IMR-90 (cell line): Measurements from ENCODE around the gene ACSBG1. TPM values are rescaled to one million over a fixed set of nuclear protein-coding genes. Genes with fewer than 3 reads are reported as not detected.

Source experiments
- ATAC-seq: fragments of 200-7000 bp; cut with Tn5 transposase; 2 replicates; pipeline ENCODE4 v1.9.1; 2020; ENCODE audit warnings: low read depth, mild to moderate bottlenecking, moderate library complexity
- BruUV-seq: library from RNA; stranded (reverse); fragments of 400-500 nt; replicated peaks from 2 replicates; lab custom pipeline; 2021; lab: Mats Ljungman, UMichigan
- CTCF ChIA-PET: fragments of 300-600 bp; formaldehyde crosslinking; extraction: SDS; loops from one replicate; lab custom pipeline; 2021; ENCODE audit warnings: antibody characterized with exemption; lab: Yijun Ruan, JAX
- POLR2A ChIA-PET: fragments of 300-600 bp; sonication (Branson Sonifier 250); formaldehyde crosslinking; loops from one replicate; lab custom pipeline; 2022; ENCODE audit warnings: antibody characterized with exemption; ENCODE audit not compliant: unreplicated experiment; lab: Charles Lee
- DNase-seq: peaks from one replicate; pipeline ENCODE4 v3.0.0; 2013
- H2AFZ ChIP-seq: replicated peaks from 2 replicates; pipeline ENCODE3; 2013; ENCODE audit warnings: low read length, mild to moderate bottlenecking; ENCODE audit not compliant: poor library complexity
- H2AK5ac ChIP-seq: 2 replicates; pipeline ENCODE4 v1.6.1; 2013; ENCODE audit warnings: low read depth, low read length, inconsistent platforms
- H2AK9ac ChIP-seq: replicated peaks from 2 replicates; pipeline ENCODE3; 2013; ENCODE audit warnings: mild to moderate bottlenecking, low read depth, low read length, moderate library complexity; ENCODE audit not compliant: poor library complexity
- H2BK120ac ChIP-seq: 2 replicates; pipeline ENCODE4 v1.6.1; 2013; ENCODE audit warnings: low read depth, low read length, inconsistent platforms
- H2BK15ac ChIP-seq: 3 replicates; pipeline ENCODE4 v1.6.1; 2013; ENCODE audit warnings: low read depth, low read length, inconsistent platforms
- H2BK20ac ChIP-seq: 2 replicates; pipeline ENCODE4 v1.6.1; 2013; ENCODE audit warnings: low read depth, mild to moderate bottlenecking, inconsistent platforms, low read length, moderate library complexity
- H2BK5ac ChIP-seq: 2 replicates; pipeline ENCODE4 v1.6.1; 2013; ENCODE audit warnings: mild to moderate bottlenecking, low read depth, low read length, inconsistent platforms; ENCODE audit not compliant: poor library complexity, severe bottlenecking
- H3K14ac ChIP-seq: replicated peaks from 2 replicates; pipeline ENCODE4 v1.6.1; 2013; ENCODE audit warnings: low read depth, low read length, inconsistent platforms
- H3K18ac ChIP-seq: 2 replicates; pipeline ENCODE4 v1.6.1; 2013; ENCODE audit warnings: low read depth, low read length, control low read depth
- H3K23ac ChIP-seq: 2 replicates; pipeline ENCODE4 v1.6.1; 2013; ENCODE audit warnings: low read depth, low read length, inconsistent platforms
- H3K27ac ChIP-seq: 2 replicates; pipeline ENCODE4 v1.5.1; 2013; ENCODE audit warnings: mild to moderate bottlenecking, control low read depth, low read length; ENCODE audit not compliant: insufficient read depth
- H3K27me3 ChIP-seq: 2 replicates; pipeline ENCODE4 v1.6.1; 2013; ENCODE audit warnings: low read length; ENCODE audit not compliant: control insufficient read depth, insufficient read depth
- H3K36me3 ChIP-seq: 2 replicates; pipeline ENCODE4 v1.6.1; 2013; ENCODE audit warnings: low read length, mixed read lengths; ENCODE audit not compliant: control insufficient read depth, insufficient read depth
- H3K4ac ChIP-seq: 2 replicates; pipeline ENCODE4 v1.6.1; 2013; ENCODE audit warnings: low read depth, low read length, inconsistent platforms
- H3K4me1 ChIP-seq: 2 replicates; pipeline ENCODE4 v1.6.1; 2013; ENCODE audit warnings: low read length, mixed read lengths; ENCODE audit not compliant: control insufficient read depth, insufficient read depth
- H3K4me2 ChIP-seq: 2 replicates; pipeline ENCODE4 v1.6.1; 2013; ENCODE audit warnings: low read depth, mild to moderate bottlenecking, control low read depth, low read length, moderate library complexity
- H3K4me3 ChIP-seq: 2 replicates; pipeline ENCODE4 v1.5.1; 2013; ENCODE audit warnings: low read depth, mild to moderate bottlenecking, control low read depth, low read length, moderate library complexity; ENCODE audit not compliant: insufficient read depth
- H3K56ac ChIP-seq: 2 replicates; pipeline ENCODE4 v1.6.1; 2013; ENCODE audit warnings: low read length, inconsistent platforms; ENCODE audit not compliant: insufficient read depth; ENCODE audit errors: extremely low read depth
- H3K79me1 ChIP-seq, 2 experiments: 2 replicates each; pipeline ENCODE4 v1.6.1; 2013; ENCODE audit warnings: low read length in 2 of 2, inconsistent platforms in 1 of 2, low read depth in 1 of 2
- H3K9ac ChIP-seq: 2 replicates; pipeline ENCODE4 v1.6.1; 2013; ENCODE audit warnings: low read depth, low read length, control low read depth
- H3K9me1 ChIP-seq: 2 replicates; pipeline ENCODE4 v1.6.1; 2013; ENCODE audit warnings: low read length, inconsistent platforms; ENCODE audit not compliant: insufficient read depth
- H3K9me3 ChIP-seq: 2 replicates; pipeline ENCODE4 v1.6.1; 2013; ENCODE audit warnings: low read length; ENCODE audit not compliant: control insufficient read depth, insufficient read depth
- H4K20me1 ChIP-seq: 2 replicates; pipeline ENCODE4 v1.6.1; 2013; ENCODE audit warnings: low read length, inconsistent platforms; ENCODE audit not compliant: insufficient read depth
- H4K5ac ChIP-seq: 2 replicates; pipeline ENCODE4 v1.6.1; 2013; ENCODE audit warnings: mild to moderate bottlenecking, low read depth, low read length, control low read depth
- H4K8ac ChIP-seq, 2 experiments: 2 replicates each; pipeline ENCODE4 v1.6.1; 2013; ENCODE audit warnings: low read depth in 2 of 2, low read length in 2 of 2, control low read depth in 1 of 2, inconsistent platforms in 1 of 2
- H4K91ac ChIP-seq: 2 replicates; pipeline ENCODE4 v1.6.1; 2013; ENCODE audit warnings: low read depth, low read length, inconsistent platforms; ENCODE audit not compliant: insufficient read depth
- BHLHE40 ChIP-seq: fragments of 150-350 bp; IDR thresholded peaks from 2 replicates; pipeline ENCODE4 v1.6.1; 2016; ENCODE audit warnings: mild to moderate bottlenecking, low read depth, low read length
- MAFK ChIP-seq: IDR thresholded peaks from 2 replicates; pipeline ENCODE4 v1.6.1; 2012; ENCODE audit warnings: low read depth, low read length, improper control_type of control experiment
- WGBS, 2 experiments: methylation state at CpG; one replicate each; pipeline versions ENCODE4 v1.1.5 to v1.1.7; 2013; ENCODE audit warnings: missing lambda C conversion rate in 2 of 2; ENCODE audit not compliant: insufficient read length in 1 of 2; ENCODE audit errors: extremely low coverage in 2 of 2; 5-methylcytosine and 5-hydroxymethylcytosine counted together
- dilution Hi-C: fragments of 300-500 bp; cut with HindIII; formaldehyde crosslinking; loops from one replicate; pipeline ENCODE4 v1.14.3; 2018; ENCODE audit warnings: low sequenced_read_pairs; ENCODE audit not compliant: unreplicated experiment
- in situ Hi-C: fragments of 300-500 bp; cut with MboI; formaldehyde crosslinking; loops from 3 replicates; pipeline ENCODE4 v1.14.3; 2019; ENCODE audit warnings: low sequenced_read_pairs, inconsistent platforms, mixed read lengths
- intact Hi-C: fragments of 100-400 bp; cut with micrococcal nuclease; formaldehyde crosslinking; loops from 2 replicates; pipeline ENCODE4 v1.10.0; 2022
- polyA plus RNA-seq, 3 experiments: library from polyadenylated mRNA; depleted of rRNA; stranded (reverse); fragments of >200 nt; gene quantifications; 2 replicates each; pipeline ENCODE4 v1.2.3, GENCODE V29; 2012; ENCODE audit warnings: low replicate concordance in 1 of 3
- total RNA-seq: library from RNA; depleted of rRNA; stranded (reverse); fragments of >200 nt; gene quantifications from 2 replicates; pipeline ENCODE4 v1.2.3, GENCODE V29; 2012
- TF ChIP-seq, protein P1 (sequence below): conservative IDR thresholded peaks from 2 replicates; pipeline ENCODE4 v1.5.1; 2012; ENCODE audit warnings: mild to moderate bottlenecking, low read depth, low read length, improper control_type of control experiment

ACSBG1 gene
- total and polyA plus RNA-seq, 2 of the 4 experiments (the other 2 are of a cell fraction), result 0.02 TPM; not detected in 1

DNA sequence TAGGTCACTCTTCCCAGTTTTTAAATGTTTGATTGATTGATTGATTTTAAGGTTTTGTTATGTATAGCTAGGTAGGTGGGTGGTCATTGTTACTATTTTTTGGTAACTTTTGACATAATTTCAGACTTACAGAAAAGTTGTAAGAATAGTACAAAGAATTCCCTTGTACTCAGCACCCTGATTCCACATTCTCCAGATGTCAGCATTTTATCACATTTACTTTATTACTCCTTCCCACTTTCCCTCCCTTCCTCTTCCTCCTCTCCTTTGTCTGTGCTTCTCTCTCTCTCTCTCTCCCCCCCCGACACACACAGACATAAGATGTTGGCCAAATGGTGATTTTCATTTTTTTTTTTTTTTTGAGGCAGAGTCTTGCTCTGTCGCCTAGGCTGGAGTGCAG is 70.4 kb downstream of the ACSBG1 start:
- H2AFZ ChIP-seq, result no peak overlapping the region
- TF ChIP-seq MAFK (peak; percentile 46; the same call in 1 of the 2 replicates), BHLHE40 (no peak)
- TF ChIP-seq, protein P1, sequence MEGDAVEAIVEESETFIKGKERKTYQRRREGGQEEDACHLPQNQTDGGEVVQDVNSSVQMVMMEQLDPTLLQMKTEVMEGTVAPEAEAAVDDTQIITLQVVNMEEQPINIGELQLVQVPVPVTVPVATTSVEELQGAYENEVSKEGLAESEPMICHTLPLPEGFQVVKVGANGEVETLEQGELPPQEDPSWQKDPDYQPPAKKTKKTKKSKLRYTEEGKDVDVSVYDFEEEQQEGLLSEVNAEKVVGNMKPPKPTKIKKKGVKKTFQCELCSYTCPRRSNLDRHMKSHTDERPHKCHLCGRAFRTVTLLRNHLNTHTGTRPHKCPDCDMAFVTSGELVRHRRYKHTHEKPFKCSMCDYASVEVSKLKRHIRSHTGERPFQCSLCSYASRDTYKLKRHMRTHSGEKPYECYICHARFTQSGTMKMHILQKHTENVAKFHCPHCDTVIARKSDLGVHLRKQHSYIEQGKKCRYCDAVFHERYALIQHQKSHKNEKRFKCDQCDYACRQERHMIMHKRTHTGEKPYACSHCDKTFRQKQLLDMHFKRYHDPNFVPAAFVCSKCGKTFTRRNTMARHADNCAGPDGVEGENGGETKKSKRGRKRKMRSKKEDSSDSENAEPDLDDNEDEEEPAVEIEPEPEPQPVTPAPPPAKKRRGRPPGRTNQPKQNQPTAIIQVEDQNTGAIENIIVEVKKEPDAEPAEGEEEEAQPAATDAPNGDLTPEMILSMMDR, result no peak
- H3K27me3 ChIP-seq, result no peaks in the 10 kb centered on the region
- no peak overlapping the region for H3K18ac ChIP-seq
- no peak overlapping the region for H4K91ac ChIP-seq
- no peaks in the 10 kb centered on the region; the same call in 1 of the 2 replicates for H3K9me1 ChIP-seq
- intact Hi-C loops, result no loop called here
- BruUV-seq, result no TSS peak
- dilution Hi-C loops, result no loop called here
- POLR2A ChIA-PET, result no interaction called here
- in situ Hi-C loops, result no loop called here
- H3K4me1 ChIP-seq, result no peaks in the 10 kb centered on the region
- H4K8ac ChIP-seq, result no peak overlapping the region
- no peak overlapping the region for H3K14ac ChIP-seq
- H2BK15ac ChIP-seq, result no peak overlapping the region
- no peaks in the 10 kb centered on the region for H3K79me1 ChIP-seq
- no peak overlapping the region for H3K4ac ChIP-seq
- H3K36me3 ChIP-seq, result peaks cover 43% of the 10 kb centered on the region
- H4K20me1 ChIP-seq, result no peaks in the 10 kb centered on the region
- no peak overlapping the region for H3K56ac ChIP-seq
- no peak overlapping the region for H2AK9ac ChIP-seq
- H3K9me3 ChIP-seq, result no peaks in the 10 kb centered on the region
- H3K4me2 ChIP-seq, result no peak overlapping the region
- no peak overlapping the region for H2BK5ac ChIP-seq
- ATAC-seq (no peak), DNase-seq (no peak)
- H3K27ac ChIP-seq, result no peak overlapping the region
- H3K23ac ChIP-seq, result no peak overlapping the region
- no peak overlapping the region for H3K9ac ChIP-seq
- no CpG with 5 or more reads among the region's 2 CpGs for WGBS, 2 experiments
- no peak overlapping the region for H3K4me3 ChIP-seq
- no peak overlapping the region for H2BK120ac ChIP-seq
- no peak overlapping the region for H2BK20ac ChIP-seq
- CTCF ChIA-PET, result interaction anchor here (0.6 kb wide), 1 partner anchor 285 kb away, joined by 3 read pairs; no protein-coding TSS in a partner anchor
- no peak overlapping the region for H4K5ac ChIP-seq
- H2AK5ac ChIP-seq, result no peak overlapping the region
